SK-N-SH (cell line): ENCODE measurements around the gene SURF4.

Experiments
- CHD2 ChIP-seq: fragments of 150-350 bp; IDR thresholded peaks from 2 replicates; pipeline ENCODE4 v1.6.1; 2018; ENCODE audit warnings: low read length; ENCODE audit not compliant: partially characterized antibody
- CTCF ChIP-seq: fragments of 200-600 bp; sonication (generic); IDR thresholded peaks from 2 replicates; pipeline ENCODE4 v1.6.1; 2017; ENCODE audit warnings: antibody characterized with exemption, mild to moderate bottlenecking, moderate library complexity
- EP300 ChIP-seq, 2 experiments: IDR thresholded peaks; 2 replicates each; pipeline versions ENCODE4 v1.4.0 to v1.6.1; 2012; ENCODE audit warnings: borderline replicate concordance in 1 of 2, low read depth in 1 of 2, low read length in 1 of 2
- EZH2phosphoT487 ChIP-seq: fragments of 200-600 bp; sonication (generic); IDR thresholded peaks from 2 replicates; pipeline ENCODE4 v1.6.1; 2017; ENCODE audit warnings: low read depth, mixed run types, mild to moderate bottlenecking, antibody characterized with exemption, moderate library complexity, borderline replicate concordance
- MAX ChIP-seq: IDR thresholded peaks from 2 replicates; pipeline ENCODE4 v1.4.0; 2012; ENCODE audit warnings: low read depth
- MEF2A ChIP-seq: IDR thresholded peaks from 2 replicates; pipeline ENCODE4 v1.4.0; 2012; ENCODE audit warnings: low read depth, borderline replicate concordance
- NRF1 ChIP-seq: IDR thresholded peaks from 2 replicates; pipeline ENCODE4 v1.6.1; 2012; ENCODE audit warnings: low read depth, mild to moderate bottlenecking, low read length
- POLR2AphosphoS5 ChIP-seq: IDR thresholded peaks from 2 replicates; pipeline ENCODE4 v1.6.1; 2012; ENCODE audit warnings: low read depth, low read length
- RAD21 ChIP-seq: IDR thresholded peaks from 2 replicates; pipeline ENCODE4 v1.6.1; 2012; ENCODE audit warnings: mild to moderate bottlenecking, low read length
- RCOR1 ChIP-seq: fragments of 150-350 bp; IDR thresholded peaks from 2 replicates; pipeline ENCODE4 v1.6.1; 2017; ENCODE audit warnings: antibody characterized with exemption, low read length
- REST ChIP-seq: IDR thresholded peaks from 2 replicates; pipeline ENCODE4 v1.6.1; 2012; ENCODE audit warnings: mild to moderate bottlenecking, low read depth, low read length, moderate library complexity
- SMC3 ChIP-seq: IDR thresholded peaks from 2 replicates; pipeline ENCODE4 v1.6.1; 2012; ENCODE audit warnings: low read depth, low read length, improper control_type of control experiment
- TAF1 ChIP-seq: IDR thresholded peaks from 2 replicates; pipeline ENCODE4 v1.6.1; 2012; ENCODE audit warnings: low read depth, mild to moderate bottlenecking, low read length, moderate library complexity, borderline replicate concordance
- YY1 ChIP-seq: IDR thresholded peaks from 2 replicates; pipeline ENCODE4 v1.4.0; 2012; ENCODE audit warnings: low read depth, mild to moderate bottlenecking

- TF ChIP-seq POLR2AphosphoS5 (no peak), REST (no peak), CTCF (peak; percentile 33), RCOR1 (no peak), SMC3 (no peak), YY1 (no peak), EP300 (IDR thresholded peaks at IDR 0.05; ENCODE audit: borderline replicate concordance in 1 of 2, low read depth in 1 of 2, low read length in 1 of 2) (no peak), MEF2A (no peak), NRF1 (no peak), MAX (no peak), TAF1 (no peak), EZH2phosphoT487 (no peak), RAD21 (no peak), CHD2 (no peak)
Observed at GRCh38 chr9:133342570-133342969, 33.3 kb downstream of the SURF4 start.
